Fibroblast of villous mesenchyme (primary cell): ENCODE data around the gene PLEKHA7. TPM values are rescaled to one million over a fixed set of nuclear protein-coding genes. Genes with fewer than 3 reads are reported as not detected.
A peak's percentile ranks its signal among the peaks of the same experiment; 100 is the strongest.

Experiments
- DNase-seq: peaks from one replicate; pipeline ENCODE4 v3.0.0-alpha.2; 2010; ENCODE audit warnings: low read depth
- H3K4me3 ChIP-seq: 2 replicates; pipeline ENCODE4 v1.5.1; 2011; ENCODE audit warnings: low read depth, mild to moderate bottlenecking, low read length
- total RNA-seq: library from RNA; depleted of rRNA; stranded (reverse); fragments of >200 nt; gene quantifications from 2 replicates; pipeline ENCODE4 v1.2.3, GENCODE V29; 2012
- TF ChIP-seq, protein P1 (sequence below): IDR thresholded peaks from 2 replicates; pipeline ENCODE4 v1.5.1; 2012; ENCODE audit warnings: low read depth, mild to moderate bottlenecking, low read length; ENCODE audit not compliant: insufficient read depth

PLEKHA7 gene
- total RNA-seq, 1 donor = 0.86 TPM

GRCh38 chr11:16806791-16807190 lies 207.4 kb downstream of the PLEKHA7 start:
- no peak overlapping the region for H3K4me3 ChIP-seq
- TF ChIP-seq, protein P1, sequence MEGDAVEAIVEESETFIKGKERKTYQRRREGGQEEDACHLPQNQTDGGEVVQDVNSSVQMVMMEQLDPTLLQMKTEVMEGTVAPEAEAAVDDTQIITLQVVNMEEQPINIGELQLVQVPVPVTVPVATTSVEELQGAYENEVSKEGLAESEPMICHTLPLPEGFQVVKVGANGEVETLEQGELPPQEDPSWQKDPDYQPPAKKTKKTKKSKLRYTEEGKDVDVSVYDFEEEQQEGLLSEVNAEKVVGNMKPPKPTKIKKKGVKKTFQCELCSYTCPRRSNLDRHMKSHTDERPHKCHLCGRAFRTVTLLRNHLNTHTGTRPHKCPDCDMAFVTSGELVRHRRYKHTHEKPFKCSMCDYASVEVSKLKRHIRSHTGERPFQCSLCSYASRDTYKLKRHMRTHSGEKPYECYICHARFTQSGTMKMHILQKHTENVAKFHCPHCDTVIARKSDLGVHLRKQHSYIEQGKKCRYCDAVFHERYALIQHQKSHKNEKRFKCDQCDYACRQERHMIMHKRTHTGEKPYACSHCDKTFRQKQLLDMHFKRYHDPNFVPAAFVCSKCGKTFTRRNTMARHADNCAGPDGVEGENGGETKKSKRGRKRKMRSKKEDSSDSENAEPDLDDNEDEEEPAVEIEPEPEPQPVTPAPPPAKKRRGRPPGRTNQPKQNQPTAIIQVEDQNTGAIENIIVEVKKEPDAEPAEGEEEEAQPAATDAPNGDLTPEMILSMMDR = no peak
- no peak for DNase-seq

- TF ChIP-seq, protein P1 = no peak
- no peak for DNase-seq
These were observed 208.3 kb downstream of the PLEKHA7 start for GRCh38 chr11:16805938-16806337.

DNA sequence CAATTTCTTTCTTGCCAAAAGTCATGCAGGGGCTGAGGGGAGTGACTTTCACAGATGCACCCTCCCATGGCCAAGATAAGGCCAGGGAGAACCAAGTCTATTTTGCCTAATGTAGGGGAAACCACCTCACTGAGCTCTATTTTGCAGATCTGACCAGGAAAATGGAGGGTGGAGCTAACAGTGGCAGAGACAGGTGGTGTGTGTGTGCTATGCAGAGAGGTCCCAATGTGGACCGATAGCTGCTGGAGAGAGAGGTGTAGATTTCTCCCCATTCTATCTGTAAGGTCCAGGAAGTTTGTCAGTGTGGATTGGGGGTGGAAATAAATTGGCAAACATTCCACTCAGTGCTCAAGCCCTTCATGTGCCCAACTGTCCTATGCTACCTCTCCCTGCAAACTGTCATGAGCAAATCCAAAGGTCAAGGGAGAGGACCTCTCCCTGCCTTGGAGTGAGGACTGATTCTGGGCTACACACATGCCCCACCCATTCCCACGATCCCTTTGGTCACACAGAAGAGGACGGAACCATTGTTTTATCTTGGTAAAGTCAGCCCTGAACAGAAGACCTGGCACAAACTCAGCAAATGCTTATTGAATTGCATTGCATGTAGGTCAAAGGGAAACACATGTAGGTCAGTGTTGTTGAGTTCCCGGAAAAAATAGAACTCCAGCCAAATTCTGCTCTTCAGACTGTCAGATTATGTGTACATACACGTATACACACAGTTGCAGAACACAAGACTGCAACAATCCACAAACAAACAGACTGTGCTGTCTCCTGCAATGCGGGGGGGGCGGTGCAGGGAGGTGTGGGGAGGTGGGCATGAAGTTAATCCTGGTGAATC lies 209.9 kb downstream of the PLEKHA7 start:
- H3K4me3 ChIP-seq = no peak overlapping the region
- peak; percentile 44 for DNase-seq
- TF ChIP-seq, protein P1 = no peak

More at GRCh38 chr11:16805938-16806337, 208.3 kb downstream of the PLEKHA7 start:
- no peak overlapping the region for H3K4me3 ChIP-seq

GRCh38 chr11:16801288-16801980 lies 212.8 kb downstream of the PLEKHA7 start:
- no peak overlapping the region for H3K4me3 ChIP-seq
- TF ChIP-seq, protein P1 = no peak
- no peak for DNase-seq

GRCh38 chr11:16800382-16800781 lies 213.8 kb downstream of the PLEKHA7 start:
- no peak for DNase-seq
- TF ChIP-seq, protein P1 = no peak

DNA sequence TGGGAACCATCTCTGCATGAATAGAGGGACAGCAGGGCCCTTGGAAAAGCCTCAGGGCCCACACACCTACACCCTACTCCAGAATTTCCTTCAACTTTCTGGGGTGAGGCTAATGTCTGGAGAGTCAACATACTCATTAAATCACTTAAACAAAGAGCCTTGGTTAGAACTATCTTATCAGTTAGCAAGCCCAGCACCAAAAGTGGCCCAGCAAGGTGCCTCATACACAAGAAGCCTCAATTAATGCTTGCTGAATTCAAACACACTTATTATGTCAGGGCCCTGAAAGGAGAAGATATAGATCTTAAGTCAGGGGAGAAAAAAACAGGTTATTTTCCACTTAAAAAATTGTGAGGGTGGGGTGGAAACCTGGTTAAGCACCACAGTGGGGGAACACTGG lies 214.3 kb downstream of the PLEKHA7 start:
- TF ChIP-seq, protein P1 = no peak
- no peak for DNase-seq
- no peak overlapping the region for H3K4me3 ChIP-seq

More at GRCh38 chr11:16800382-16800781, 213.8 kb downstream of the PLEKHA7 start:
- no peak overlapping the region for H3K4me3 ChIP-seq
